ENCODE data around the gene YWHAH. TPM values are rescaled to one million over a fixed set of nuclear protein-coding genes. Genes with fewer than 3 reads are reported as not detected.

Gene YWHAH
- total and polyA plus RNA-seq, 2 experiments from 2014 or later, result 80.7 to 135 TPM

DNA sequence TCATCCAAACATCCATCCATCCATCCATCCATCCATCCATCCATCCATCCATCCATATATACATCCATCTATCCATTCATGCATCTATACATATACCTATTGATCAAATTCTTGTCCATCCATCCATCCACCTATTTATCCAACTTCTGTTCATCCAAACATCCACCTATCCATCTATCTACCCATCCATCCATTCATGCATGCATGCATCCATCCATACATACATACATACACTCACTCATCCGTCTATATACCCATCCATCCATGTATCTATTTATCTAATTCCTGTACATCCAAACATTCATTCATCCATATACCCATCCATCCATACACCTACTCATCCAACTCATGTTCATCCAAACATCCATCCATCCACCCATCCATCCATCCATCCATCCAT, 19.3 kb upstream of the YWHAH start:
- H3K79me2 ChIP-seq, result no peaks in the 10 kb centered on the region
- no peaks in the 10 kb centered on the region for H4K20me1 ChIP-seq (ENCODE audit: insufficient read depth, poor library complexity, severe bottlenecking)
- TF ChIP-seq EZH2phosphoT487 (IDR thresholded peaks at IDR 0.05; ENCODE audit: low read depth, severe bottlenecking, unreplicated experiment) (no peak), EZH2 (IDR thresholded peaks at IDR 0.05; ENCODE audit: borderline replicate concordance) (no peak), CTCF (IDR thresholded peaks at IDR 0.05; ENCODE audit: poor library complexity) (no peak)
- H2AFZ ChIP-seq, result no peak overlapping the region
- H3K9me2 ChIP-seq (replicated peaks; ENCODE audit: insufficient read depth), result no peaks in the 10 kb centered on the region
- no peak overlapping the region for H3K4me2 ChIP-seq
- no peaks in the 10 kb centered on the region for H3K9me3 ChIP-seq (ENCODE audit: low read depth)
- no peaks in the 10 kb centered on the region for H3K27me3 ChIP-seq
- no peak overlapping the region for H3K27ac ChIP-seq
- peaks cover 10% of the 10 kb centered on the region for H3K4me1 ChIP-seq (ENCODE audit: insufficient read depth)
- no peak for DNase-seq (ENCODE audit: low spot score)
- no peak overlapping the region for H3K4me3 ChIP-seq
- H3K36me3 ChIP-seq (replicated peaks; ENCODE audit: insufficient read depth, low read depth), result no peaks in the 10 kb centered on the region
- WGBS (ENCODE audit: low lambda C conversion rate, missing lambda C conversion rate), result 100% methylated on average over 1 of the region's 1 CpG

DNA sequence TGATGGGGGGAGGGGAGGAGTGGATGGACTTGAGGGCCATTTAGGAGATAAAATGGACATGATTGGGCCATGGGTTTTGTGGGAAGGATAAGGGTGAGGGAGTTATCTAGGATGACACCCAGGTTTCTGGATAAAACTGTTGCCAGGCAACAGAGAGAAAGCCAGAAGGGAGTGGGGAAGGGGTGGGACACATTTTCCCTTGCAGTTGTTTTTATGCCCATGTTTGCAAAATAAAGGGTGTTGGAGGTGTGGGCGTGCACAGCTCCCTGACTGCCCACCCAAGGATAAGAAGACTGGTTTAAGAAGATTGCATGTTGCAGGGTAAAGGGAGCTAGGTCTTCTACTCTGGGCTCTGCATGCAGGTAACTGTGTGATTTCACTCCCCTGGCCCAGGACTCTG, 18.3 kb upstream of the YWHAH start:
- no peaks in the 10 kb centered on the region for H4K20me1 ChIP-seq (ENCODE audit: insufficient read depth, poor library complexity, severe bottlenecking)
- no peaks in the 10 kb centered on the region for H3K27me3 ChIP-seq
- H3K27ac ChIP-seq, result no peak overlapping the region
- H2AFZ ChIP-seq, result no peak overlapping the region
- DNase-seq (ENCODE audit: low spot score), result no peak
- no peak for TF ChIP-seq EZH2phosphoT487 (IDR thresholded peaks at IDR 0.05; ENCODE audit: low read depth, severe bottlenecking, unreplicated experiment)
- no peak for TF ChIP-seq EZH2 (IDR thresholded peaks at IDR 0.05; ENCODE audit: borderline replicate concordance)
- no peak for TF ChIP-seq CTCF (IDR thresholded peaks at IDR 0.05; ENCODE audit: poor library complexity)
- H3K4me1 ChIP-seq (ENCODE audit: insufficient read depth), result peaks cover 10% of the 10 kb centered on the region
- 75% methylated on average over 1 of the region's 1 CpG for WGBS (ENCODE audit: low lambda C conversion rate, missing lambda C conversion rate)
- no peaks in the 10 kb centered on the region for H3K79me2 ChIP-seq
- H3K9me2 ChIP-seq (replicated peaks; ENCODE audit: insufficient read depth), result no peaks in the 10 kb centered on the region
- H3K4me3 ChIP-seq, result no peak overlapping the region
- no peaks in the 10 kb centered on the region for H3K36me3 ChIP-seq (replicated peaks; ENCODE audit: insufficient read depth, low read depth)
- no peaks in the 10 kb centered on the region for H3K9me3 ChIP-seq (ENCODE audit: low read depth)
- no peak overlapping the region for H3K4me2 ChIP-seq

DNA sequence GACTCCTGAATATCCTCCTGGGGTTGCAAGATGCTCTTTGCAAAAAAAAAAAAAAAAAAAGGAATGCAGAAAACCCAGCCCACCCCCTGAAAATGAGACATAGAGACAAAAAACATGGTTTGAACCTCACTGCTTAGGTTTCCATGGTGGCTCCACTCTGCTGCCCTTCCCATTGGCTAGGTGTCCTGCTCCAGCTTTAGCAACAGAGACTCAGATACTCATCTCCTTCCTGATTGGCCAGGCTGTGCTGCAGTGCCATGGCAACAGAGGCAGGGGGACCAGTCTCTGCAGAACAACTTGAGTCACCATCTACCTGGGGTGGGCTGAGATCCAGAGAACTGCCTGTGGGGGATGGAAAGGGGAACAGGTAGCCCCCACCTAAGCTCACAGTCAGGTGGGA, 17.4 kb upstream of the YWHAH start:
- Histone ChIP-seq H3K27me3 (no peaks in the 10 kb centered on the region), H3K9me2 (replicated peaks; ENCODE audit: insufficient read depth) (no peaks in the 10 kb centered on the region), H3K4me2 (no peak overlapping the region), H3K79me2 (no peaks in the 10 kb centered on the region), H3K9me3 (ENCODE audit: low read depth) (no peaks in the 10 kb centered on the region), H4K20me1 (ENCODE audit: insufficient read depth, poor library complexity, severe bottlenecking) (no peaks in the 10 kb centered on the region), H3K4me1 (ENCODE audit: insufficient read depth) (peaks cover 10% of the 10 kb centered on the region), H3K36me3 (replicated peaks; ENCODE audit: insufficient read depth, low read depth) (no peaks in the 10 kb centered on the region), H3K27ac (no peak overlapping the region), H3K4me3 (no peak overlapping the region), H2AFZ (no peak overlapping the region)
- no peak for DNase-seq (ENCODE audit: low spot score)
- TF ChIP-seq EZH2phosphoT487 (IDR thresholded peaks at IDR 0.05; ENCODE audit: low read depth, severe bottlenecking, unreplicated experiment) (no peak), EZH2 (IDR thresholded peaks at IDR 0.05; ENCODE audit: borderline replicate concordance) (no peak), CTCF (IDR thresholded peaks at IDR 0.05; ENCODE audit: poor library complexity) (no peak)

DNA sequence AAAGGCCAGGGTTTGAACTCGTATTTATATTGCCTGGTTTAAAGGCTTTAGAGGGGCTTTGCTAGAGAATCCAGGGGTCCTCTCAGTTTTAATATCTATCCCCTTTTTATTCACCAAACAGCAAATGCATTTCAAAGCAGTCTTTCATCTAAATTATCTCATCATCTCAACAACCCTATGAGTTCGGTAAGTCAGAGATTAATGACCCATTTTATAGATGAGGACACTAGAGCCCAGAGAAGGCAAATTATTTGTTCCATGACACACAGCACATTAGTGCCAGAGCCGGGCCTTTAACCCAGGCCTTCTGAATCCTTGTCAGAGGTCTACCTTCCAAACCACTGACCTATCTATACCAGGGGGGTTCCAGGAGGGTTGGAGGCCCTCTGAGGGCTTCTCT, 16.8 kb upstream of the YWHAH start:
- DNase-seq (ENCODE audit: low spot score), result no peak
- WGBS (ENCODE audit: low lambda C conversion rate, missing lambda C conversion rate), result 80% methylated on average over 3 of the region's 3 CpGs
- TF ChIP-seq EZH2phosphoT487 (IDR thresholded peaks at IDR 0.05; ENCODE audit: low read depth, severe bottlenecking, unreplicated experiment) (no peak), CTCF (IDR thresholded peaks at IDR 0.05; ENCODE audit: poor library complexity) (no peak), EZH2 (IDR thresholded peaks at IDR 0.05; ENCODE audit: borderline replicate concordance) (no peak)
- Histone ChIP-seq H3K4me2 (no peak overlapping the region), H3K36me3 (replicated peaks; ENCODE audit: insufficient read depth, low read depth) (no peaks in the 10 kb centered on the region), H2AFZ (no peak overlapping the region), H3K9me3 (ENCODE audit: low read depth) (no peaks in the 10 kb centered on the region), H3K4me1 (ENCODE audit: insufficient read depth) (peaks cover 10% of the 10 kb centered on the region), H3K27ac (no peak overlapping the region), H3K27me3 (no peaks in the 10 kb centered on the region), H3K79me2 (no peaks in the 10 kb centered on the region), H3K4me3 (no peak overlapping the region), H4K20me1 (ENCODE audit: insufficient read depth, poor library complexity, severe bottlenecking) (no peaks in the 10 kb centered on the region), H3K9me2 (replicated peaks; ENCODE audit: insufficient read depth) (no peaks in the 10 kb centered on the region)
